Activated naive CD4-positive, alpha-beta T cell treated with anti-CD3 and anti-CD28 coated beads, Interleukin-2, amount 10 ng/mL, durations not matched to agents 5 hours and 36 hours (primary cell): Measurements from ENCODE around the gene ETHE1. TPM values are rescaled to one million over a fixed set of nuclear protein-coding genes. Genes with fewer than 3 reads are reported as not detected.

ENCODE experiments used
- total RNA-seq, 2 experiments: library from RNA; stranded (reverse); gene quantifications; one replicate each; pipeline ENCODE4 v1.2.3, GENCODE V29; 2021

The ETHE1 gene
- 10 to 100 TPM; 79.6 to 87.3 TPM for total RNA-seq

GRCh38 chr19:43526884-43527859, at the start of gene ETHE1:
Gene ETHE1, minus strand, starts transcription at chr19:43527201. Its CDS starts 24 bp downstream, at chr19:43527177.

GRCh38 chr19:43575156-43575950, 48.4 kb upstream of the ETHE1 start, which contains the start of the genes PINLYP and XRCC1:
Gene PINLYP, plus strand, starts transcription at chr19:43575801. Its CDS starts 1,391 bp downstream, at chr19:43577192.
Gene XRCC1, minus strand, starts transcription at chr19:43575527. Its CDS starts 69 bp downstream, at chr19:43575458.

GRCh38 chr19:43532962-43533545, 6.1 kb upstream of the ETHE1 start, which contains the start of gene ZNF575:
Gene ZNF575, plus strand, starts transcription at chr19:43533188. Its CDS starts 1,235 bp downstream, at chr19:43534423.

GRCh38 chr19:43504426-43505185, 22.4 kb downstream of the ETHE1 start, which contains the start of gene PHLDB3:
Gene PHLDB3, minus strand, starts transcription at chr19:43504746. Its CDS starts 628 bp downstream, at chr19:43504118.

GRCh38 chr19:43465468-43466120, 61.4 kb downstream of the ETHE1 start, which contains the start of gene LYPD3:
Gene LYPD3, minus strand, starts transcription at chr19:43465608. Its CDS starts 37 bp downstream, at chr19:43465571.

Other genes with a start within 250 kb of the ETHE1 start
- not detected for gene CD177, start 173.5 kb downstream of the ETHE1 start, total RNA-seq
- not detected for gene TEX101, start 112.3 kb downstream of the ETHE1 start, total RNA-seq
- gene LYPD3, start 61.6 kb downstream of the ETHE1 start, total RNA-seq = 1 to 10 TPM; 1.3 to 1.5 TPM
- gene PHLDB3, start 22.5 kb downstream of the ETHE1 start, total RNA-seq = 10 to 100 TPM; 22.0 to 22.6 TPM
- 1 to 10 TPM; 6.6 to 6.9 TPM for gene ZNF575, start 6.0 kb upstream of the ETHE1 start, total RNA-seq
- gene XRCC1, start 48.3 kb upstream of the ETHE1 start, total RNA-seq = 10 to 100 TPM; 36.2 to 36.4 TPM
- 1 to 10 TPM; 3.9 to 5.0 TPM for gene PINLYP, start 48.6 kb upstream of the ETHE1 start, total RNA-seq
- gene IRGQ, start 68.9 kb upstream of the ETHE1 start, total RNA-seq = 10 to 100 TPM; 12.1 to 12.2 TPM
- gene ZNF576, start 69.4 kb upstream of the ETHE1 start, total RNA-seq = 10 to 100 TPM; 12.9 to 13.5 TPM
- under 1 TPM; 0.39 to 0.40 TPM for gene SRRM5, start 84.9 kb upstream of the ETHE1 start, total RNA-seq
- 10 to 100 TPM; 24.5 to 29.5 TPM for gene ZNF428, start 92.4 kb upstream of the ETHE1 start, total RNA-seq
- under 1 TPM; 0.30 to 0.51 TPM for gene CADM4, start 112.6 kb upstream of the ETHE1 start, total RNA-seq
- gene PLAUR, start 143.0 kb upstream of the ETHE1 start, total RNA-seq = 10 to 100 TPM; 11.1 to 11.8 TPM
- not detected for gene IRGC, start 188.9 kb upstream of the ETHE1 start, total RNA-seq
- gene SMG9, start 227.8 kb upstream of the ETHE1 start, total RNA-seq = 10 to 100 TPM; 56.7 to 61.4 TPM